Esophagus squamous epithelium (tissue), 4 donors: ENCODE measurements around the gene PPP1R3G. TPM values are rescaled to one million over a fixed set of nuclear protein-coding genes. Genes with fewer than 3 reads are reported as not detected.

ENCODE experiments used
- total RNA-seq, 4 donors: library from RNA; depleted of rRNA; stranded (reverse); fragments of >200 nt; gene quantifications; one replicate each; pipeline ENCODE4 v1.1.0, GENCODE V29; 2016

PPP1R3G gene
- total RNA-seq, 4 donors from 2014 or later = 1.1 to 3.0 (median 1.6) TPM

Other genes with a start within 250 kb of the PPP1R3G start
- 10 to 100 TPM; 12.3 to 24.9 (median 16.1) TPM for gene RPP40, start 81.3 kb upstream of the PPP1R3G start, total RNA-seq
- gene LYRM4, start 175.6 kb downstream of the PPP1R3G start, total RNA-seq = 10 to 100 TPM in 3 of 4 donors, 1 to 10 TPM in 1; 9.2 to 28.2 (median 14.2) TPM
- gene FARS2, start 176.2 kb downstream of the PPP1R3G start, total RNA-seq = 10 to 100 TPM in 3 of 4 donors, 1 to 10 TPM in 1; 8.3 to 18.5 (median 13.0) TPM